ENCODE results near the gene SORCS2. TPM values are rescaled to one million over a fixed set of nuclear protein-coding genes. Genes with fewer than 3 reads are reported as not detected.

The SORCS2 gene
- polyA plus RNA-seq, 1 of the 3 experiments (the other 2 are of a cell fraction) = 1.6 TPM

DNA sequence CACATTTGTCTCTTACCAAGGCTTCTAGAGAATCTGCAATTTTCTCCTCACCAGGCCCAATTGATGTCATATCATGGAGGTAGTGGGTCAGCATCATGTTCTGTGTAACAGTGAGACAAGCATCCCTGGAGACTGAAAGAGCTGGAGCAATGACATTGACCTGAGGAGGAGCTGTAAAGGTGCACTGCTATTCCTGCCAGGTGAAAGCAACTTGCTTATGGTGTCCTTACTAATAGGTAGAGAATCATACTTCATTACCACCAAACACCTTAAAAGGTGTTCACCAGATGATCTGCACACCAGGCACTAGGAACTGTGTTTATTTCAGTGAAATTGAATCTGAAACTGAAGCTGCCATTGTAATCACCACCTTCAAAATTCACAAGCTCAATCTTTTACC, 558.6 kb downstream of the SORCS2 start:
- TF ChIP-seq YY1 (IDR thresholded peaks at IDR 0.05; ENCODE audit: low read depth) = no peak
- TF ChIP-seq MXI1 (IDR thresholded peaks at IDR 0.05; ENCODE audit: low read depth, low read length) = no peak
- TF ChIP-seq, protein P1, sequence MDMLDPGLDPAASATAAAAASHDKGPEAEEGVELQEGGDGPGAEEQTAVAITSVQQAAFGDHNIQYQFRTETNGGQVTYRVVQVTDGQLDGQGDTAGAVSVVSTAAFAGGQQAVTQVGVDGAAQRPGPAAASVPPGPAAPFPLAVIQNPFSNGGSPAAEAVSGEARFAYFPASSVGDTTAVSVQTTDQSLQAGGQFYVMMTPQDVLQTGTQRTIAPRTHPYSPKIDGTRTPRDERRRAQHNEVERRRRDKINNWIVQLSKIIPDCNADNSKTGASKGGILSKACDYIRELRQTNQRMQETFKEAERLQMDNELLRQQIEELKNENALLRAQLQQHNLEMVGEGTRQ (IDR thresholded peaks at IDR 0.05; ENCODE audit: borderline replicate concordance, low read depth, low read length) = no peak
- TF ChIP-seq RFX5 (IDR thresholded peaks at IDR 0.05; ENCODE audit: low read length) = no peak
- TF ChIP-seq TEAD4 (IDR thresholded peaks at IDR 0.05; ENCODE audit: borderline replicate concordance, insufficient read depth) = no peak
- TF ChIP-seq JUND (IDR thresholded peaks at IDR 0.05) = no peak
- no peak for TF ChIP-seq RXRA (IDR thresholded peaks at IDR 0.05; ENCODE audit: borderline replicate concordance, low read depth)
- POLR2A ChIA-PET = no interaction called here
- Histone ChIP-seq H3K9me3 (no peaks in the 10 kb centered on the region), H3K9me2 (no peaks in the 10 kb centered on the region), H3K36me3 (replicated peaks in 1 of 2; ENCODE audit: control insufficient read depth in 1 of 2, insufficient read depth in 2 of 2, low read length in 1 of 2) (peaks cover 0 to 4% of the 10 kb centered on the region in 2 experiments), H4K20me1 (ENCODE audit: insufficient read depth) (no peaks in the 10 kb centered on the region; the same call in 1 of the 2 replicates), H2AFZ (ENCODE audit: low read depth) (no peak overlapping the region), H3K27ac (ENCODE audit: low read depth in 2 of 2, low read length in 1 of 2) (no peak overlapping the region), H3K4me1 (ENCODE audit: control insufficient read depth in 1 of 2, insufficient read depth in 2 of 2, low read depth in 1 of 2, low read length in 1 of 2) (no peaks in the 10 kb centered on the region; a peak in 1 of 4 replicates), H3K4me3 (ENCODE audit: low read depth in 2 of 2, low read length in 1 of 2) (no peak overlapping the region), H3K27me3 (ENCODE audit: insufficient read depth) (no peaks in the 10 kb centered on the region), H3K79me2 (ENCODE audit: insufficient read depth) (no peaks in the 10 kb centered on the region), H3F3A (replicated peaks; ENCODE audit: insufficient read depth) (peaks cover 19% of the 10 kb centered on the region), H3K4me2 (no peak overlapping the region), H3K9ac (no peak overlapping the region)
- CTCF ChIA-PET = interaction anchor here (0.6 to 2.3 kb wide), 4 partner anchors 11 to 178 kb away, joined by 3 to 7 read pairs (median 5); no protein-coding TSS in a partner anchor
- DNase-seq = no peak

DNA sequence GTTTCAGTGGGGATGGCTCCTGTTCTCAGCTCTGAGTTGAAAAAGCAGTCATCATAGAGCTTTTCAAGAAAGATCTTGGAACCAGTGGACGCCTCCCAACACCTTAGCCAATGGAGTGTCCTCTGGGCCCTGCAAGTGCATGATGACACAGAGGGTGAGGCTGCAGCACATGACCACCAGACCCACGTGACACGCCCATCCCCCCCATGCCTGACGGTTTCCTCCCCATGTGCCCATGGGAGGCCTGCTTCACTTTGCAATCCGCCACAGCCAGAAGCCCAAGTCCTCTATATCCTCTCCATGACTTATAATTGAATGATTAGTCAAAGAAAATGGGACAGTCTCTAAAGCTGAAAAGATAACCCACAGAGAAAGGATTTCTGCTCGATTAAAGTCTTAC, 560.3 kb downstream of the SORCS2 start:
- Histone ChIP-seq H3F3A (replicated peaks; ENCODE audit: insufficient read depth) (peaks cover 19% of the 10 kb centered on the region), H4K20me1 (ENCODE audit: insufficient read depth) (peaks cover 14% of the 10 kb centered on the region), H2AFZ (ENCODE audit: low read depth) (no peak overlapping the region), H3K79me2 (ENCODE audit: insufficient read depth) (no peaks in the 10 kb centered on the region), H3K9me3 (no peaks in the 10 kb centered on the region), H3K9me2 (no peaks in the 10 kb centered on the region), H3K27me3 (ENCODE audit: insufficient read depth) (no peaks in the 10 kb centered on the region), H3K4me2 (no peak overlapping the region), H3K9ac (no peak overlapping the region), H3K4me3 (ENCODE audit: low read depth in 2 of 2, low read length in 1 of 2) (no peak overlapping the region), H3K36me3 (replicated peaks in 1 of 2; ENCODE audit: control insufficient read depth in 1 of 2, insufficient read depth in 2 of 2, low read length in 1 of 2) (peaks cover 9 to 21% of the 10 kb centered on the region in 2 experiments), H3K27ac (ENCODE audit: low read depth in 2 of 2, low read length in 1 of 2) (no peak overlapping the region), H3K4me1 (ENCODE audit: control insufficient read depth in 1 of 2, insufficient read depth in 2 of 2, low read depth in 1 of 2, low read length in 1 of 2) (no peaks in the 10 kb centered on the region; a peak in 1 of 4 replicates)
- WGBS (ENCODE audit: low lambda C conversion rate) = 100% methylated on average over 3 of the region's 6 CpGs
- ChIA-PET CTCF (interaction anchor here (1.0 to 2.0 kb wide), 2 partner anchors 9 to 235 kb away, joined by 3 to 10 read pairs; no protein-coding TSS in a partner anchor), POLR2A (no interaction called here)
- DNase-seq = no peak
- no peak for TF ChIP-seq JUND (IDR thresholded peaks at IDR 0.05)
- TF ChIP-seq FOXM1 (IDR thresholded peaks at IDR 0.05; ENCODE audit: low read depth) = no peak
- no peak for TF ChIP-seq FOSL2 (IDR thresholded peaks at IDR 0.05; ENCODE audit: borderline replicate concordance, low read depth)
- TF ChIP-seq GABPA (IDR thresholded peaks at IDR 0.05; ENCODE audit: low read depth) = no peak
- TF ChIP-seq GATA2 (CRISPR knock-in tag; IDR thresholded peaks at IDR 0.05) = no peak
- TF ChIP-seq, protein P1 (IDR thresholded peaks at IDR 0.05; ENCODE audit: borderline replicate concordance, low read depth, low read length) = no peak
- TF ChIP-seq, protein P2, sequence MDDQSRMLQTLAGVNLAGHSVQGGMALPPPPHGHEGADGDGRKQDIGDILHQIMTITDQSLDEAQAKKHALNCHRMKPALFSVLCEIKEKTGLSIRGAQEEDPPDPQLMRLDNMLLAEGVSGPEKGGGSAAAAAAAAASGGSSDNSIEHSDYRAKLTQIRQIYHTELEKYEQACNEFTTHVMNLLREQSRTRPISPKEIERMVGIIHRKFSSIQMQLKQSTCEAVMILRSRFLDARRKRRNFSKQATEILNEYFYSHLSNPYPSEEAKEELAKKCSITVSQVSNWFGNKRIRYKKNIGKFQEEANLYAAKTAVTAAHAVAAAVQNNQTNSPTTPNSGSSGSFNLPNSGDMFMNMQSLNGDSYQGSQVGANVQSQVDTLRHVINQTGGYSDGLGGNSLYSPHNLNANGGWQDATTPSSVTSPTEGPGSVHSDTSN (IDR thresholded peaks at IDR 0.05) = no peak
- TF ChIP-seq YY1 (IDR thresholded peaks at IDR 0.05; ENCODE audit: low read depth) = no peak
- TF ChIP-seq NFIC (IDR thresholded peaks at IDR 0.05; ENCODE audit: borderline replicate concordance) = no peak
- TF ChIP-seq SIN3A (IDR thresholded peaks at IDR 0.05; ENCODE audit: borderline replicate concordance, low read depth, low read length) = no peak
- TF ChIP-seq, protein P3, sequence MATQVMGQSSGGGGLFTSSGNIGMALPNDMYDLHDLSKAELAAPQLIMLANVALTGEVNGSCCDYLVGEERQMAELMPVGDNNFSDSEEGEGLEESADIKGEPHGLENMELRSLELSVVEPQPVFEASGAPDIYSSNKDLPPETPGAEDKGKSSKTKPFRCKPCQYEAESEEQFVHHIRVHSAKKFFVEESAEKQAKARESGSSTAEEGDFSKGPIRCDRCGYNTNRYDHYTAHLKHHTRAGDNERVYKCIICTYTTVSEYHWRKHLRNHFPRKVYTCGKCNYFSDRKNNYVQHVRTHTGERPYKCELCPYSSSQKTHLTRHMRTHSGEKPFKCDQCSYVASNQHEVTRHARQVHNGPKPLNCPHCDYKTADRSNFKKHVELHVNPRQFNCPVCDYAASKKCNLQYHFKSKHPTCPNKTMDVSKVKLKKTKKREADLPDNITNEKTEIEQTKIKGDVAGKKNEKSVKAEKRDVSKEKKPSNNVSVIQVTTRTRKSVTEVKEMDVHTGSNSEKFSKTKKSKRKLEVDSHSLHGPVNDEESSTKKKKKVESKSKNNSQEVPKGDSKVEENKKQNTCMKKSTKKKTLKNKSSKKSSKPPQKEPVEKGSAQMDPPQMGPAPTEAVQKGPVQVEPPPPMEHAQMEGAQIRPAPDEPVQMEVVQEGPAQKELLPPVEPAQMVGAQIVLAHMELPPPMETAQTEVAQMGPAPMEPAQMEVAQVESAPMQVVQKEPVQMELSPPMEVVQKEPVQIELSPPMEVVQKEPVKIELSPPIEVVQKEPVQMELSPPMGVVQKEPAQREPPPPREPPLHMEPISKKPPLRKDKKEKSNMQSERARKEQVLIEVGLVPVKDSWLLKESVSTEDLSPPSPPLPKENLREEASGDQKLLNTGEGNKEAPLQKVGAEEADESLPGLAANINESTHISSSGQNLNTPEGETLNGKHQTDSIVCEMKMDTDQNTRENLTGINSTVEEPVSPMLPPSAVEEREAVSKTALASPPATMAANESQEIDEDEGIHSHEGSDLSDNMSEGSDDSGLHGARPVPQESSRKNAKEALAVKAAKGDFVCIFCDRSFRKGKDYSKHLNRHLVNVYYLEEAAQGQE (IDR thresholded peaks at IDR 0.05; ENCODE audit: low read depth, low read length) = no peak
- no peak for TF ChIP-seq RAD21 (IDR thresholded peaks at IDR 0.05; ENCODE audit: low read length)
- TF ChIP-seq SMC3 (IDR thresholded peaks at IDR 0.05; ENCODE audit: low read depth, low read length) = no peak
- no peak for TF ChIP-seq MEF2A (IDR thresholded peaks at IDR 0.05; ENCODE audit: borderline replicate concordance, low read depth)
- no peak for TF ChIP-seq MXI1 (IDR thresholded peaks at IDR 0.05; ENCODE audit: low read depth, low read length)
- TF ChIP-seq, protein P4, sequence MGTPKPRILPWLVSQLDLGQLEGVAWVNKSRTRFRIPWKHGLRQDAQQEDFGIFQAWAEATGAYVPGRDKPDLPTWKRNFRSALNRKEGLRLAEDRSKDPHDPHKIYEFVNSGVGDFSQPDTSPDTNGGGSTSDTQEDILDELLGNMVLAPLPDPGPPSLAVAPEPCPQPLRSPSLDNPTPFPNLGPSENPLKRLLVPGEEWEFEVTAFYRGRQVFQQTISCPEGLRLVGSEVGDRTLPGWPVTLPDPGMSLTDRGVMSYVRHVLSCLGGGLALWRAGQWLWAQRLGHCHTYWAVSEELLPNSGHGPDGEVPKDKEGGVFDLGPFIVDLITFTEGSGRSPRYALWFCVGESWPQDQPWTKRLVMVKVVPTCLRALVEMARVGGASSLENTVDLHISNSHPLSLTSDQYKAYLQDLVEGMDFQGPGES (IDR thresholded peaks at IDR 0.05; ENCODE audit: low read depth, low read length) = no peak
- TF ChIP-seq TCF12 (IDR thresholded peaks at IDR 0.05) = no peak

Data from SK-N-SH (cell line).